ENCODE results near the gene GLP2R. TPM values are rescaled to one million over a fixed set of nuclear protein-coding genes. Genes with fewer than 3 reads are reported as not detected.
A peak's percentile ranks its signal among the peaks of the same experiment; 100 is the strongest.

The GLP2R gene
- total and polyA plus RNA-seq, 2 experiments from 2014 or later: not detected

DNA sequence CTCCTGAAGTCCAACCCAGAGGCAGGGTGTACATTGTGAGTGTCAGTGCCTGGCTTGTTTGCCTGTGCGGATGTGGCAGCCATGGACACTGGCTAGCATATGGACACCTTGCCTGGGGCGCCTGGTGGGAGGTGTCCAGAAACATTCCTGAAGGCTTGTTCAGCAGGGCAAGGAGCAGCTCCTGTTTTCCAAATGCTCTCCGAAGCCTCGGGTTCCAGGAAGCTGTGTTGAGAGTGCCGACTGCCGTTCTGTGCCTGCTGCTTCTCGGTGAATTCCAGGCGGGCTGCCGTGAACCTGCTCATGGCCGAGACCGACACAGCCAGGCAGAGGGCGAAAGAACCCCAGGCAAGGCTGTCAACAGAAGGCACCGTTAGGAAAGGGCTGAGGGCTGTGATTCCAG is 23.4 kb upstream of the GLP2R start:
- no peaks in the 10 kb centered on the region; the same call in 1 of the 3 replicates for H3K9me3 Mint-ChIP-seq
- no peaks in the 10 kb centered on the region for H3K27me3 Mint-ChIP-seq (ENCODE audit: insufficient read depth, low read depth, poor library complexity)
- H3K27ac Mint-ChIP-seq: no peak overlapping the region

More for the DNA sequence above, 23.4 kb upstream of the GLP2R start:
- no peak for TF ChIP-seq JUNB (IDR thresholded peaks at IDR 0.05; ENCODE audit: unreplicated experiment)
- TF ChIP-seq, protein P1, sequence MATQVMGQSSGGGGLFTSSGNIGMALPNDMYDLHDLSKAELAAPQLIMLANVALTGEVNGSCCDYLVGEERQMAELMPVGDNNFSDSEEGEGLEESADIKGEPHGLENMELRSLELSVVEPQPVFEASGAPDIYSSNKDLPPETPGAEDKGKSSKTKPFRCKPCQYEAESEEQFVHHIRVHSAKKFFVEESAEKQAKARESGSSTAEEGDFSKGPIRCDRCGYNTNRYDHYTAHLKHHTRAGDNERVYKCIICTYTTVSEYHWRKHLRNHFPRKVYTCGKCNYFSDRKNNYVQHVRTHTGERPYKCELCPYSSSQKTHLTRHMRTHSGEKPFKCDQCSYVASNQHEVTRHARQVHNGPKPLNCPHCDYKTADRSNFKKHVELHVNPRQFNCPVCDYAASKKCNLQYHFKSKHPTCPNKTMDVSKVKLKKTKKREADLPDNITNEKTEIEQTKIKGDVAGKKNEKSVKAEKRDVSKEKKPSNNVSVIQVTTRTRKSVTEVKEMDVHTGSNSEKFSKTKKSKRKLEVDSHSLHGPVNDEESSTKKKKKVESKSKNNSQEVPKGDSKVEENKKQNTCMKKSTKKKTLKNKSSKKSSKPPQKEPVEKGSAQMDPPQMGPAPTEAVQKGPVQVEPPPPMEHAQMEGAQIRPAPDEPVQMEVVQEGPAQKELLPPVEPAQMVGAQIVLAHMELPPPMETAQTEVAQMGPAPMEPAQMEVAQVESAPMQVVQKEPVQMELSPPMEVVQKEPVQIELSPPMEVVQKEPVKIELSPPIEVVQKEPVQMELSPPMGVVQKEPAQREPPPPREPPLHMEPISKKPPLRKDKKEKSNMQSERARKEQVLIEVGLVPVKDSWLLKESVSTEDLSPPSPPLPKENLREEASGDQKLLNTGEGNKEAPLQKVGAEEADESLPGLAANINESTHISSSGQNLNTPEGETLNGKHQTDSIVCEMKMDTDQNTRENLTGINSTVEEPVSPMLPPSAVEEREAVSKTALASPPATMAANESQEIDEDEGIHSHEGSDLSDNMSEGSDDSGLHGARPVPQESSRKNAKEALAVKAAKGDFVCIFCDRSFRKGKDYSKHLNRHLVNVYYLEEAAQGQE (IDR thresholded peaks at IDR 0.05; ENCODE audit: unreplicated experiment): no peak
- no peak for TF ChIP-seq EZH2 (IDR thresholded peaks at IDR 0.05; ENCODE audit: low read depth, unreplicated experiment)
- TF ChIP-seq ZNF114 (CRISPR knock-in tag; IDR thresholded peaks at IDR 0.05): no peak
- TF ChIP-seq, protein P2, sequence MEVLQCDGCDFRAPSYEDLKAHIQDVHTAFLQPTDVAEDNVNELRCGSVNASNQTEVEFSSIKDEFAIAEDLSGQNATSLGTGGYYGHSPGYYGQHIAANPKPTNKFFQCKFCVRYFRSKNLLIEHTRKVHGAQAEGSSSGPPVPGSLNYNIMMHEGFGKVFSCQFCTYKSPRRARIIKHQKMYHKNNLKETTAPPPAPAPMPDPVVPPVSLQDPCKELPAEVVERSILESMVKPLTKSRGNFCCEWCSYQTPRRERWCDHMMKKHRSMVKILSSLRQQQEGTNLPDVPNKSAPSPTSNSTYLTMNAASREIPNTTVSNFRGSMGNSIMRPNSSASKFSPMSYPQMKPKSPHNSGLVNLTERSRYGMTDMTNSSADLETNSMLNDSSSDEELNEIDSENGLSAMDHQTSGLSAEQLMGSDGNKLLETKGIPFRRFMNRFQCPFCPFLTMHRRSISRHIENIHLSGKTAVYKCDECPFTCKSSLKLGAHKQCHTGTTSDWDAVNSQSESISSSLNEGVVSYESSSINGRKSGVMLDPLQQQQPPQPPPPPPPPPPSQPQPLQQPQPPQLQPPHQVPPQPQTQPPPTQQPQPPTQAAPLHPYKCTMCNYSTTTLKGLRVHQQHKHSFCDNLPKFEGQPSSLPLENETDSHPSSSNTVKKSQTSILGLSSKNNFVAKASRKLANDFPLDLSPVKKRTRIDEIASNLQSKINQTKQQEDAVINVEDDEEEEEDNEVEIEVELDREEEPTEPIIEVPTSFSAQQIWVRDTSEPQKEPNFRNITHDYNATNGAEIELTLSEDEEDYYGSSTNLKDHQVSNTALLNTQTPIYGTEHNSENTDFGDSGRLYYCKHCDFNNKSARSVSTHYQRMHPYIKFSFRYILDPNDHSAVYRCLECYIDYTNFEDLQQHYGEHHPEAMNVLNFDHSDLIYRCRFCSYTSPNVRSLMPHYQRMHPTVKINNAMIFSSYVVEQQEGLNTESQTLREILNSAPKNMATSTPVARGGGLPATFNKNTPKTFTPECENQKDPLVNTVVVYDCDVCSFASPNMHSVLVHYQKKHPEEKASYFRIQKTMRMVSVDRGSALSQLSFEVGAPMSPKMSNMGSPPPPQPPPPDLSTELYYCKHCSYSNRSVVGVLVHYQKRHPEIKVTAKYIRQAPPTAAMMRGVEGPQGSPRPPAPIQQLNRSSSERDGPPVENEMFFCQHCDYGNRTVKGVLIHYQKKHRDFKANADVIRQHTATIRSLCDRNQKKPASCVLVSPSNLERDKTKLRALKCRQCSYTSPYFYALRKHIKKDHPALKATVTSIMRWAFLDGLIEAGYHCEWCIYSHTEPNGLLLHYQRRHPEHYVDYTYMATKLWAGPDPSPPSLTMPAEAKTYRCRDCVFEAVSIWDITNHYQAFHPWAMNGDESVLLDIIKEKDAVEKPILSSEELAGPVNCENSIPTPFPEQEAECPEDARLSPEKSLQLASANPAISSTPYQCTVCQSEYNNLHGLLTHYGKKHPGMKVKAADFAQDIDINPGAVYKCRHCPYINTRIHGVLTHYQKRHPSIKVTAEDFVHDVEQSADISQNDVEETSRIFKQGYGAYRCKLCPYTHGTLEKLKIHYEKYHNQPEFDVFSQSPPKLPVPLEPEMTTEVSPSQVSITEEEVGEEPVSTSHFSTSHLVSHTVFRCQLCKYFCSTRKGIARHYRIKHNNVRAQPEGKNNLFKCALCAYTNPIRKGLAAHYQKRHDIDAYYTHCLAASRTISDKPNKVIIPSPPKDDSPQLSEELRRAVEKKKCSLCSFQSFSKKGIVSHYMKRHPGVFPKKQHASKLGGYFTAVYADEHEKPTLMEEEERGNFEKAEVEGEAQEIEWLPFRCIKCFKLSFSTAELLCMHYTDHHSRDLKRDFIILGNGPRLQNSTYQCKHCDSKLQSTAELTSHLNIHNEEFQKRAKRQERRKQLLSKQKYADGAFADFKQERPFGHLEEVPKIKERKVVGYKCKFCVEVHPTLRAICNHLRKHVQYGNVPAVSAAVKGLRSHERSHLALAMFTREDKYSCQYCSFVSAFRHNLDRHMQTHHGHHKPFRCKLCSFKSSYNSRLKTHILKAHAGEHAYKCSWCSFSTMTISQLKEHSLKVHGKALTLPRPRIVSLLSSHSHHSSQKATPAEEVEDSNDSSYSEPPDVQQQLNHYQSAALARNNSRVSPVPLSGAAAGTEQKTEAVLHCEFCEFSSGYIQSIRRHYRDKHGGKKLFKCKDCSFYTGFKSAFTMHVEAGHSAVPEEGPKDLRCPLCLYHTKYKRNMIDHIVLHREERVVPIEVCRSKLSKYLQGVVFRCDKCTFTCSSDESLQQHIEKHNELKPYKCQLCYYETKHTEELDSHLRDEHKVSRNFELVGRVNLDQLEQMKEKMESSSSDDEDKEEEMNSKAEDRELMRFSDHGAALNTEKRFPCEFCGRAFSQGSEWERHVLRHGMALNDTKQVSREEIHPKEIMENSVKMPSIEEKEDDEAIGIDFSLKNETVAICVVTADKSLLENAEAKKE (CRISPR knock-in tag; IDR thresholded peaks at IDR 0.05): no peak
- no peak for TF ChIP-seq NANOG (IDR thresholded peaks at IDR 0.05; ENCODE audit: borderline replicate concordance)
- no peak for TF ChIP-seq ZNF331 (CRISPR knock-in tag; IDR thresholded peaks at IDR 0.05; ENCODE audit: low read depth)
- no peak for TF ChIP-seq EZH2phosphoT487 (IDR thresholded peaks at IDR 0.05; ENCODE audit: unreplicated experiment)
- TF ChIP-seq, protein P3, sequence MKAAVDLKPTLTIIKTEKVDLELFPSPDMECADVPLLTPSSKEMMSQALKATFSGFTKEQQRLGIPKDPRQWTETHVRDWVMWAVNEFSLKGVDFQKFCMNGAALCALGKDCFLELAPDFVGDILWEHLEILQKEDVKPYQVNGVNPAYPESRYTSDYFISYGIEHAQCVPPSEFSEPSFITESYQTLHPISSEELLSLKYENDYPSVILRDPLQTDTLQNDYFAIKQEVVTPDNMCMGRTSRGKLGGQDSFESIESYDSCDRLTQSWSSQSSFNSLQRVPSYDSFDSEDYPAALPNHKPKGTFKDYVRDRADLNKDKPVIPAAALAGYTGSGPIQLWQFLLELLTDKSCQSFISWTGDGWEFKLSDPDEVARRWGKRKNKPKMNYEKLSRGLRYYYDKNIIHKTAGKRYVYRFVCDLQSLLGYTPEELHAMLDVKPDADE (IDR thresholded peaks at IDR 0.05): no peak
- no peak for TF ChIP-seq POLR2AphosphoS5 (IDR thresholded peaks at IDR 0.05; ENCODE audit: low read depth)
- TF ChIP-seq STAT1 (IDR thresholded peaks at IDR 0.05; ENCODE audit: unreplicated experiment): no peak
- TF ChIP-seq CREB1 (CRISPR knock-in tag; IDR thresholded peaks at IDR 0.05; ENCODE audit: low read depth): no peak
- TF ChIP-seq, protein P4, sequence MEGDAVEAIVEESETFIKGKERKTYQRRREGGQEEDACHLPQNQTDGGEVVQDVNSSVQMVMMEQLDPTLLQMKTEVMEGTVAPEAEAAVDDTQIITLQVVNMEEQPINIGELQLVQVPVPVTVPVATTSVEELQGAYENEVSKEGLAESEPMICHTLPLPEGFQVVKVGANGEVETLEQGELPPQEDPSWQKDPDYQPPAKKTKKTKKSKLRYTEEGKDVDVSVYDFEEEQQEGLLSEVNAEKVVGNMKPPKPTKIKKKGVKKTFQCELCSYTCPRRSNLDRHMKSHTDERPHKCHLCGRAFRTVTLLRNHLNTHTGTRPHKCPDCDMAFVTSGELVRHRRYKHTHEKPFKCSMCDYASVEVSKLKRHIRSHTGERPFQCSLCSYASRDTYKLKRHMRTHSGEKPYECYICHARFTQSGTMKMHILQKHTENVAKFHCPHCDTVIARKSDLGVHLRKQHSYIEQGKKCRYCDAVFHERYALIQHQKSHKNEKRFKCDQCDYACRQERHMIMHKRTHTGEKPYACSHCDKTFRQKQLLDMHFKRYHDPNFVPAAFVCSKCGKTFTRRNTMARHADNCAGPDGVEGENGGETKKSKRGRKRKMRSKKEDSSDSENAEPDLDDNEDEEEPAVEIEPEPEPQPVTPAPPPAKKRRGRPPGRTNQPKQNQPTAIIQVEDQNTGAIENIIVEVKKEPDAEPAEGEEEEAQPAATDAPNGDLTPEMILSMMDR (conservative IDR thresholded peaks at IDR 0.05; ENCODE audit: low read depth in 2 of 2): no peak
- H3K36me3 ChIP-seq (ENCODE audit: insufficient read depth): no peaks in the 10 kb centered on the region
- H3K79me2 ChIP-seq (replicated peaks; ENCODE audit: insufficient read depth): no peaks in the 10 kb centered on the region
- Mint-ChIP-seq H3K4me3 (no peak overlapping the region), H3K4me1 (no peaks in the 10 kb centered on the region), H3K36me3 (ENCODE audit: low read depth) (no peaks in the 10 kb centered on the region)
- ATAC-seq (no peak), DNase-seq (ENCODE audit: low spot score) (no peak)
- no peaks in the 10 kb centered on the region for H3K4me1 ChIP-seq (ENCODE audit: insufficient read depth)
- no peak overlapping the region for H3K4me3 ChIP-seq
- H3F3A ChIP-seq (replicated peaks; ENCODE audit: low read depth): no peaks in the 10 kb centered on the region
- no peaks in the 10 kb centered on the region for H4K20me1 ChIP-seq (replicated peaks; ENCODE audit: insufficient read depth)
- H3K27ac ChIP-seq (ENCODE audit: low read depth): no peak overlapping the region
- 0 out of 2 replicates have a peak overlapping the region, but pooled peaks have one; percentile 56 for H2AFZ ChIP-seq
- H3K9me2 ChIP-seq (ENCODE audit: insufficient read depth): 0 out of 2 replicates have a peak, but pooled peaks cover 3% of the 10 kb centered on the region
- H3K4me2 ChIP-seq: no peak overlapping the region
- no peaks in the 10 kb centered on the region for H3K27me3 ChIP-seq (ENCODE audit: insufficient read depth)
